GM13977 (cell line): Measurements from ENCODE around the gene ZNF618.
"Not testable (repeated sequence)": the region's sequence is repeated elsewhere in the genome, so short reads cannot be mapped to it uniquely, and the experiment has no call there.

Source experiments
- DNase-seq: peaks from one replicate; pipeline ENCODE4 v3.0.0; 2012; ENCODE audit warnings: low spot score
- in situ Hi-C: fragments of 300-500 bp; cut with MboI; formaldehyde crosslinking; loops from one replicate; pipeline ENCODE4 v1.12.0; 2022; ENCODE audit warnings: low sequenced_read_pairs, low pct_unique_long_range_greater_than_20kb, mixed read lengths, inconsistent platforms; ENCODE audit not compliant: unreplicated experiment
- TF ChIP-seq, protein P1 (sequence below): IDR thresholded peaks from 2 replicates; pipeline ENCODE4 v1.5.1; 2012; ENCODE audit warnings: mild to moderate bottlenecking, control low read depth; ENCODE audit not compliant: insufficient read depth; ENCODE audit errors: extremely low read depth, missing control alignments

ZNF618 gene

DNA sequence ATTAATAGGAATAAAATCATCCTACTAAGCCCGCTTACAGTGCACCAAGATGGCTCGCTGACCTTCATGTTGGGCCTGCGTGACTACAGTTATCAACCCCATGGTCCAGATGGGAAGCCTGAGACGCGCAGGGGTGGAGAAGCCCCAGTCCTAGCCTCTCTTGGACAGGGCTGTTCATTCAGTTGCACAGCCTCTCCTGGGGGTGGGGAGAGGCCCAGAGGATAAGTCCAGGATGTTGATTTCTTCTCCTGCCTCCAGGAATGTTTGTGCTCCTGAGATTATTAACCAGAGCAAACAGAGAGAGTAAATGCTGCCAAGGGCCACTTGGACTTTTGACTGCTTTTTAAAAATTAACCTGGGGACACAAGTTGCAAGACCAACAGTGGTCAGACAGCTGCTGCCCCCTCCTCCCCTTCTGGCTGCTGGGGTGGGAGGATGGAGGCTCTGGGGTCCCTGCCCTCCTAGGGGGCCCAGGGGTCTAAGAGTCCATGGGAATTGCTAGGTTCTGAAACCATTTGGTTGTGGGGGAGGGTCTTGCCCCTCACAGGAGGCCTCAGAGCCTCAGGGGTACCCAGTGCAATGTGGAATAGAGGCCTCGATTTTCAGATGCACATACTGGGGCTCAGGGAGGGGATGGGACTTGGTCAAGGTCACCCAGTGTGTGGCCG lies 204.8 kb downstream of the ZNF618 start:
- TF ChIP-seq, protein P1, sequence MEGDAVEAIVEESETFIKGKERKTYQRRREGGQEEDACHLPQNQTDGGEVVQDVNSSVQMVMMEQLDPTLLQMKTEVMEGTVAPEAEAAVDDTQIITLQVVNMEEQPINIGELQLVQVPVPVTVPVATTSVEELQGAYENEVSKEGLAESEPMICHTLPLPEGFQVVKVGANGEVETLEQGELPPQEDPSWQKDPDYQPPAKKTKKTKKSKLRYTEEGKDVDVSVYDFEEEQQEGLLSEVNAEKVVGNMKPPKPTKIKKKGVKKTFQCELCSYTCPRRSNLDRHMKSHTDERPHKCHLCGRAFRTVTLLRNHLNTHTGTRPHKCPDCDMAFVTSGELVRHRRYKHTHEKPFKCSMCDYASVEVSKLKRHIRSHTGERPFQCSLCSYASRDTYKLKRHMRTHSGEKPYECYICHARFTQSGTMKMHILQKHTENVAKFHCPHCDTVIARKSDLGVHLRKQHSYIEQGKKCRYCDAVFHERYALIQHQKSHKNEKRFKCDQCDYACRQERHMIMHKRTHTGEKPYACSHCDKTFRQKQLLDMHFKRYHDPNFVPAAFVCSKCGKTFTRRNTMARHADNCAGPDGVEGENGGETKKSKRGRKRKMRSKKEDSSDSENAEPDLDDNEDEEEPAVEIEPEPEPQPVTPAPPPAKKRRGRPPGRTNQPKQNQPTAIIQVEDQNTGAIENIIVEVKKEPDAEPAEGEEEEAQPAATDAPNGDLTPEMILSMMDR = no peak
- DNase-seq = no peak
- in situ Hi-C loops = no loop called here

DNA sequence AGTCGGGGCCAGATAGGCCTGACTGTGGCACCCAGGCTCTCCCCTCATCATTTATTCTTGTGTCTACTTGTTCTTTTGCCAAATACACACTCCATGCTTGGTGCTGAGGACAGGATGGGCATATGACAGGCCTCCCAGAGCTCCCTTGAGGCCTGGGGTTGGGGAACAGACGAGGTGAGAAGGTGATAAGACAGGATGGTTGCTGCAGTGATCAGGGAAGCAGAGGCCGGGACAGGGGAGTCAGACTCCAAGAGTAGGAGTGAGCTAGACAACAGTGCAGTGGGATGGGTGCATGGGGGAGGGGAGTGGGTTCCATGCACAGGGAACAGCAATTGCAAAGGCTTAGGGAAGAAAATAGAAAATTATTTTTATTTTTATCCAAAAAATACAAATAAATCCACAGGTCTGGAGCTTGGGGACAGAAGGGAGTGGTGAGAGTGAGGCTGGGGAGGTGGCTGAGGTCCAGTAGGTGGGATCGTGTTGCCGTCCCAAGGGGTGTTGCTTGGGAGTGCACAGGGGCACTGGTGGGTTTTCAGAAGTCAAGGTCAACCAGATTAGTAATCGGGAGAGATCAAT lies 205.4 kb downstream of the ZNF618 start:
- TF ChIP-seq, protein P1 = no peak
- DNase-seq = no peak
- in situ Hi-C loops = no loop called here

- peak; percentile 88 for DNase-seq
- TF ChIP-seq, protein P1 = peak; percentile 88
- in situ Hi-C loops = no loop called here
Observed at GRCh38 chr9:114082017-114082762, 206.1 kb downstream of the ZNF618 start.

DNA sequence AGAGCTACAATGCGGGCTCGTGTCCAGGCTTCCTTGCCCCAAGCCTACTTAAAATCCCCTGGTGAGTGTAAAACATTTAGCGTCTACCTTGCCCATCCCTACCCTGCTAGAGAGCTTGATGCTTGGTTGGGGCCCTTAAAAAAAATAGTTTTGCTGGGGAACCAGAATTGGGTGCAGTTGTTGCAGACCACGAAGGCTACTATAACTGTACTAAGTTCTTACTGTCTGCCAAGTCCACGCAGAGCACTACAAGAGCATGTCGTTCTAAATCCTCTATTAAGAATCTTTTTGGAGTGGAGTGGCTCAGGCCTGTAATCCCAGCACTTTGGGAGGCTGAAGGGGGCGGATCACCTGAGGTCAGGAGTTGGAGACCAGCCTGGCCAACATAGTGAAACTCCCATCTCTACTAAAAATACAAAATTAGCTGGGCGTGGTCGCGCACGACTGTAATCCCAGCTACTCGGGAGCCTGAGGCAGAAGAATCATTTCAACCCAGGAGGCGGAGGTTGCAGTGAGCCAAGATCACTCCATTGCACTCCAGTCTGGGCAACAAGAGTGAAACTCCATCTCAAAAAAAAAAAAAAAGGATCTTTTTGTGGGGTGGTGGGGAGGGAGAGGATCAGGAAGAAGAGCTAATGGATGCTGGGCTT lies 206.8 kb downstream of the ZNF618 start:
- in situ Hi-C loops, DNase-seq: not testable (repeated sequence)

GRCh38 chr9:114083666-114084065 lies 207.6 kb downstream of the ZNF618 start:
- DNase-seq = no peak
- TF ChIP-seq, protein P1 = no peak
- in situ Hi-C loops = no loop called here

DNA sequence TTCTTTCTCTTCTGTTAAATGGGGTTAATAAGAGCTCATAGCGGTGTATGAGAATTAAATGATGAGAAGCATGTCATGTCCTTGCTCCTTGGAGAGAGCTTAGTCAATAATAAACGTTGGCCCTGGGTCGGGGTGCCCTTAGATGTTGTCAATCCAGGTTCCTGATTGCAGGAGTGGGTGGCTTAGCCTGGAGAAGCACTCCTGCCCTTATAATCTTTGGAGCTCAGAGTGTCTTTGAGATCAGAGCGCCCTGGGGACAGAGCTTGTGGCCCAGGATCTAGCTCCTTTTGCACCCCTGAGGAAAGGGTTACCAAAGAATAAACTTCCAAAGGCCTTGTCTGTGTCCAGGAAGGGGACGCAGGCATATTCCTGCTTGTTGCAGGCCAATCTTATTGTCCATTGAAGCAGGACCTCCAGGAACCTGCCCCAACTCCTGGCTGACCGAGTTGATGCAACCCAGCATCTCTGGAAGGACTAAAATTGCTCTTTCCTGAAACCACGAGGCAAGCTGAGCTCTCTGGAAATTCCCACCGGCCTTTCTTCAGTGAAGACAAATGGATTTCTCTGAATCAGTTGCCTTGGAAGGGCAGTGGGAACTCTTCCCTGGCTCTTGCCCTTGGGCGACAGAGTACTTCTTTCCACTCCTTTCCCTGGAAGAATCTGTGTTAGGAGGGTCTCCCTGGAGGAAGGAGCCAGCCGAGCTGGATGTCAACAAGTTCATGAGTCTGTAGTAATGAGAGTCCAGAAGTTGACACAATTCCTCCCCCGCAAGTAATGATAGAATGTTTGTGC lies 208.4 kb downstream of the ZNF618 start:
- in situ Hi-C loops = no loop called here
- DNase-seq = no peak
- TF ChIP-seq, protein P1 = no peak
